Measurements from ENCODE around the gene EVX1. TPM values are rescaled to one million over a fixed set of nuclear protein-coding genes. Genes with fewer than 3 reads are reported as not detected.
A peak's percentile ranks its signal among the peaks of the same experiment; 100 is the strongest.

The EVX1 gene
- total RNA-seq, 4 donors from 2014 or later, result not detected

DNA sequence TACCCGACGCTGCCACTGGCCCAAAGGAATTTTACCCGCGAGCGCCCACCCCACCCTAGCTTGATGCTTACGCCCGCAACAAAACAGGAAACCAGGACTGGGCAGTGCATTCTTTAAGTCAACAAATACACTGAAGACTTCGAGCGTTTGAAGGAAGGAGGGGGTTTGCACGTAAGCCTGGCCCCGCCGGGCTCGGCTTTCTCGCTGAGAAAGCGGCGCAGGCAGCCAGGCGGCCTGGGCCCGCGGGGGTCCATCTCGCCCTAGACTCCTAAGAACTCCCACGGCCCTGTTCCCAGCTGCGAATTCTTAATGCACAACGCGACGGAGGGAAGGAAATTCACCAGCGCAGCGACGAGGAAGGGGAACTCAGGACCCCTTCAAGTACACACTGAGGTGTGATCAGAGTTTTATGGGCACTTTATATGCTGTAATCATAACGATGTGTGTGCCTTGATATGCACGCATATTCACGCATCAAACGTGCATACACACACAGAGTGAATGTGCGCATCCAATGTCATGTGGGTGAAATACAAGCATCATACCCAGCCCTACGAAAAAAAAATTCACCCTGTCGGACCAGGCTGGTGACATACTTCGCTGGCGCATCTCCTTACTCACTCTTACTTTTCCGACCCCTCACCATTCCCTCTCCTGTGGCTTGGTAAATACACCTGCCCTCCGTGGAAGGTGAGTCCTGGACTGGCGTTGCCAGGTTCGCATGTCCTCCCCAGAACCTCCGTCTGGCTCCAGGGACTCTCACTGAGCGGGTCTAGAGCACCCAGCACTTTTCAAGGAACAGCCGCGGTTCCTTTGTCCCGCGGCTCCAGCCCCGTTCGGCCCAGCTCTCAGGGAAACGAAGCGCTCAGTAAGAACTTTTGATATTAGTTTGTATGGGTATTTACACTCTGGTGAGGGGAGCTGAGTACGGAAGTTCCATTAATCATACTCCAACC lies 37.0 kb upstream of the EVX1 start:
- intact Hi-C loops (cut with DNase I), result loop anchor here (10.0 kb wide), 1 partner anchor 719 kb away; no protein-coding TSS in a partner anchor
- peaks cover 7 to 26% of the 10 kb centered on the region in 2 donors for H3K4me1 ChIP-seq
- DNase-seq, result no peak
- H3K4me3 ChIP-seq (replicated peaks in 1 of 3), result peak overlapping the region in 1 of 3 donors; percentile 6
- 9 to 10% methylated on average over 35 to 42 of the region's 52 CpGs for WGBS, 2 donors
- H3K27ac ChIP-seq, result no peak overlapping the region
- H3K9me3 ChIP-seq, result no peaks in the 10 kb centered on the region
- TF ChIP-seq POLR2A (IDR thresholded peaks at IDR 0.05), result no peak
- TF ChIP-seq, protein P1, sequence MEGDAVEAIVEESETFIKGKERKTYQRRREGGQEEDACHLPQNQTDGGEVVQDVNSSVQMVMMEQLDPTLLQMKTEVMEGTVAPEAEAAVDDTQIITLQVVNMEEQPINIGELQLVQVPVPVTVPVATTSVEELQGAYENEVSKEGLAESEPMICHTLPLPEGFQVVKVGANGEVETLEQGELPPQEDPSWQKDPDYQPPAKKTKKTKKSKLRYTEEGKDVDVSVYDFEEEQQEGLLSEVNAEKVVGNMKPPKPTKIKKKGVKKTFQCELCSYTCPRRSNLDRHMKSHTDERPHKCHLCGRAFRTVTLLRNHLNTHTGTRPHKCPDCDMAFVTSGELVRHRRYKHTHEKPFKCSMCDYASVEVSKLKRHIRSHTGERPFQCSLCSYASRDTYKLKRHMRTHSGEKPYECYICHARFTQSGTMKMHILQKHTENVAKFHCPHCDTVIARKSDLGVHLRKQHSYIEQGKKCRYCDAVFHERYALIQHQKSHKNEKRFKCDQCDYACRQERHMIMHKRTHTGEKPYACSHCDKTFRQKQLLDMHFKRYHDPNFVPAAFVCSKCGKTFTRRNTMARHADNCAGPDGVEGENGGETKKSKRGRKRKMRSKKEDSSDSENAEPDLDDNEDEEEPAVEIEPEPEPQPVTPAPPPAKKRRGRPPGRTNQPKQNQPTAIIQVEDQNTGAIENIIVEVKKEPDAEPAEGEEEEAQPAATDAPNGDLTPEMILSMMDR (IDR thresholded peaks at IDR 0.05), result no peak
- no peaks in the 10 kb centered on the region for H3K36me3 ChIP-seq
- peaks cover 63% of the 10 kb centered on the region for H3K27me3 ChIP-seq

DNA sequence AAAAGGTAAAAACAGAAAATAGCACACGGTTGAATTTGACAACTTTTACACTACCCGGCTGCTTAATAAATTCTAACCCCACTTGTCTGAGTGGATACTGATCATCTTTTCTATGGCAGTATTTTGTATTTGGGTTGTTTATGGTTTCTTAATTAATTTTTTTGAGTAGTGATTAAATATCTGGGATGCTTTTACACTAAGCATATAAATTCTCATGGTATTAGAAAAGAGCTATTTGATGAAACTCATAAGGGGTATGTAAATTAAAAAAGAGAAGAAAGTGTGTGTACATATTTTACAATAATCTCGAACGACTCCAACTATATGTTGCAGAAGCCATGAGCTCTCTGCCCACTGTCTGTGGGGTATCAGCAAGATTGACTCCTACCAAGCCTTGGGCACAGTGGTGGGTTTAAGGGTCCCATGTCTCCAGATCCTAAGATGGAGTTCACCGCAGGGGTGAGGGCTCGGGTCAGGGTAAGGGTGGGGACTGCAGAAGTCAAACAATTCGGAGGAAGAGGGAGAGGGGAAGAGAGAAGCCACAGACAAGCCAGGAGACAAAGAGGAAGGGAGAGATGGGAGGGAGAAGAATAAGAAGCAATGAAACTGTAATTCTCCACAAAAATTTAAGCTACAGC lies 35.1 kb upstream of the EVX1 start:
- Histone ChIP-seq H3K4me1 (peaks cover 9 to 20% of the 10 kb centered on the region in 2 donors), H3K36me3 (no peaks in the 10 kb centered on the region), H3K27ac (no peak overlapping the region), H3K27me3 (peaks cover 66% of the 10 kb centered on the region), H3K4me3 (replicated peaks in 1 of 3) (no peak overlapping the region), H3K9me3 (no peaks in the 10 kb centered on the region)
- 33 to 44% methylated on average over 7 of the region's 7 CpGs for WGBS, 2 donors
- no peak for DNase-seq
- intact Hi-C loops (cut with DNase I), result loop anchor here (10.0 kb wide), 1 partner anchor 717 kb away; no protein-coding TSS in a partner anchor
- TF ChIP-seq, protein P1 (IDR thresholded peaks at IDR 0.05), result no peak
- no peak for TF ChIP-seq POLR2A (IDR thresholded peaks at IDR 0.05)

DNA sequence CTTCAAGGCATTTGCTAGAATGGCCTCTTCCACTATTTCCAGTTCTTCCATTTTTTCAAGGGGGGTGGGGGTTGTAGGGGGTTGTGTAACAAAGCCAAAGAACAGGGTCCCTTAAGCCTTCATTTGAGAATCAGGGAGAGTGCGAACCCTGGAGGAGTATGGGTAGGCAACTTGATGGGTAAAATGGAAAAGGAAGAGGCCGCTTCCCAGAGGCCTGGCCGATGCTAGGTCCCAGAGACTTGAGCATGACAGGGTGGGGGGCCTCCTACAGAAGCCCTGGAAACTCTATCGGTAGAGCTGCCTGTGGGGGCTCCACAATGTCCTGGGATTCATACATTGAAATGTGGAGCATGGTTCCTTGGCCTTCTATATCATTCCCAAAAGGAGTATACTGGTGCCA lies 33.6 kb upstream of the EVX1 start:
- Histone ChIP-seq H3K27ac (no peak overlapping the region), H3K9me3 (no peaks in the 10 kb centered on the region), H3K4me3 (replicated peaks in 1 of 3) (no peak overlapping the region), H3K36me3 (no peaks in the 10 kb centered on the region), H3K27me3 (peaks cover 67% of the 10 kb centered on the region), H3K4me1 (peaks cover 15 to 32% of the 10 kb centered on the region in 2 donors)
- TF ChIP-seq, protein P1 (IDR thresholded peaks at IDR 0.05), result no peak
- TF ChIP-seq POLR2A (IDR thresholded peaks at IDR 0.05), result no peak
- 74 to 80% methylated on average over 4 of the region's 4 CpGs for WGBS, 2 donors
- DNase-seq, result no peak
- intact Hi-C loops (cut with DNase I), result loop anchor here (10.0 kb wide), 1 partner anchor 716 kb away; no protein-coding TSS in a partner anchor

DNA sequence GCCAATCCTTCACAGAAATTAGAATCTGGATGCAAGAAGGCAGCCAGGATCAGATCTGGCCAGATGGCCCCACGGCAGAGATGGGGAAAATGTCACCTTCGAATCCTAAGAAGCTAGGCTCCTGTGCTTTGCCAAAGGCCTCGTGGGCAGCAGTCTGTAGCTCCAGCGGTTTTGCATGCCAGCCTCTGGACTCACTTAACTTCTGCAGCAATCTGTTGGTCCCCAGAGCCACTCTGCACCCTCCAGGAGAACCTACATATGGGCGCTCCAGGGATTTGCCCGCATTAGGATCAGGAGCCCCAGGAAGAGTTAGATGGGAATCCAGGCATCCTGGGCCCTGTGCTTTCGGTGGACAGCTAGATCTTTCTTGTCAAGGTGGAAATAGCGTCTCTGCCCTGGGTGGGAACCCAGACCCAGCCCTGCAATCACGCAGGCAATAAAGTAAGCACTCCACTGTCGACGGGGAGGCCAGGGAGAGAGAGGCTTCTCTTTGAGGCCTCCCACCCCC lies 32.6 kb upstream of the EVX1 start:
- peaks cover 67% of the 10 kb centered on the region for H3K27me3 ChIP-seq
- no peak overlapping the region for H3K27ac ChIP-seq
- intact Hi-C loops (cut with DNase I), result loop anchor here (10.0 kb wide), 1 partner anchor 715 kb away; no protein-coding TSS in a partner anchor
- H3K4me3 ChIP-seq (replicated peaks in 1 of 3), result no peak overlapping the region
- no peak for DNase-seq
- H3K9me3 ChIP-seq, result no peaks in the 10 kb centered on the region
- 17 to 36% methylated on average over 2 to 9 of the region's 11 CpGs for WGBS, 2 donors
- H3K36me3 ChIP-seq, result no peaks in the 10 kb centered on the region
- peaks cover 13 to 27% of the 10 kb centered on the region in 2 donors for H3K4me1 ChIP-seq
- TF ChIP-seq, protein P1 (IDR thresholded peaks at IDR 0.05), result no peak
- no peak for TF ChIP-seq POLR2A (IDR thresholded peaks at IDR 0.05)

Data from thyroid gland (tissue), 4 donors.